SW 1271 (cell line): ENCODE data around the gene RMC1.
"Not testable (repeated sequence)": the region's sequence is repeated elsewhere in the genome, so short reads cannot be mapped to it uniquely, and the experiment has no call there.

Experiments
- DNase-seq, 2 experiments: peaks; one replicate each; lab custom pipeline; 2025; lab: John Stamatoyannopoulos, UW

RMC1 gene

GRCh38 chr18:23532848-23533247 lies 29.5 kb downstream of the RMC1 start:
- no peak for DNase-seq

GRCh38 chr18:23534276-23534675 lies 31.0 kb downstream of the RMC1 start:
- DNase-seq: no peak

- no peak for DNase-seq
These were observed 32.9 kb downstream of the RMC1 start for GRCh38 chr18:23536204-23536603.

- no peak for DNase-seq
These were observed 34.0 kb downstream of the RMC1 start for GRCh38 chr18:23537274-23537673.

- DNase-seq: no peak
These were observed 34.7 kb downstream of the RMC1 start for GRCh38 chr18:23538001-23538400.

- DNase-seq: no peak
These were observed 35.6 kb downstream of the RMC1 start for GRCh38 chr18:23538870-23539269.

- DNase-seq: no peak
These were observed 36.0 kb downstream of the RMC1 start for GRCh38 chr18:23539296-23539695.

GRCh38 chr18:23539911-23540525 lies 36.7 kb downstream of the RMC1 start:
- DNase-seq: no peak

- DNase-seq: no peak
These were observed 37.6 kb downstream of the RMC1 start for GRCh38 chr18:23540867-23541266.

- DNase-seq: no peak
These were observed 38.2 kb downstream of the RMC1 start for GRCh38 chr18:23541349-23542093.

- no peak for DNase-seq
These were observed 39.1 kb downstream of the RMC1 start for GRCh38 chr18:23542461-23542860.

GRCh38 chr18:23545247-23545789 lies 42.0 kb downstream of the RMC1 start:
- DNase-seq: no peak

- DNase-seq: no peak
These were observed 44.0 kb downstream of the RMC1 start for GRCh38 chr18:23547306-23547705.

- no peak for DNase-seq
These were observed 44.5 kb downstream of the RMC1 start for GRCh38 chr18:23547846-23548245.

GRCh38 chr18:23548275-23548674 lies 45.0 kb downstream of the RMC1 start:
- DNase-seq: no peak

- DNase-seq: no peak
These were observed 45.4 kb downstream of the RMC1 start for GRCh38 chr18:23548719-23549118.

- no peak for DNase-seq
These were observed 47.6 kb downstream of the RMC1 start for GRCh38 chr18:23550898-23551297.

GRCh38 chr18:23551978-23552377 lies 48.7 kb downstream of the RMC1 start:
- DNase-seq: no peak

- no peak for DNase-seq
These were observed 49.2 kb downstream of the RMC1 start for GRCh38 chr18:23552505-23552904.

GRCh38 chr18:23553887-23554286 lies 50.6 kb downstream of the RMC1 start:
- no peak for DNase-seq

GRCh38 chr18:23556145-23556780 lies 53.0 kb downstream of the RMC1 start:
- no peak for DNase-seq

GRCh38 chr18:23557511-23557910 lies 54.2 kb downstream of the RMC1 start:
- not testable (repeated sequence) for DNase-seq

GRCh38 chr18:23560186-23560585 lies 56.9 kb downstream of the RMC1 start:
- DNase-seq: no peak
